Measurements from ENCODE around the gene EYS. TPM values are rescaled to one million over a fixed set of nuclear protein-coding genes. Genes with fewer than 3 reads are reported as not detected.

EYS gene
- total RNA-seq, 2 donors from 2014 or later = 0.18 to 3.5 TPM

DNA sequence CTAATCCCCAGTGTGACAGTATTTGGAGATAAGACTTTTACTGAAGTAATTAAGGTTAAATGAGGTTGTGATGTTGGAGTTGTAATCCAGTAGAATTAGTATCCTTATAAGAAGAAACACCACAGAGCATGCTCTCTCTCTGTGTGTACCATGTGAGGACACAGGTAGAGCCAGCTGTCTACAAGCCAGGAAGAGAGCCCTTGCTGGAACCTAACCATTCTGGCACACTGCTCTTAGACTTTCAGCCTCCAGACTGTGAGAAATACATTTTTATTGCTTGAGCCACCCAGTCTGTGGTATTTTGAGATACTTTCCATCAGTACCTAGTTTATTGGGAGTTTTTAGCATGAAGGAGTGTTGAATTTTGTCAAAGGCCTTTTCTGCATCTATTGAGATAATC, 1961.2 kb downstream of the EYS start:
- TF ChIP-seq, protein P1, sequence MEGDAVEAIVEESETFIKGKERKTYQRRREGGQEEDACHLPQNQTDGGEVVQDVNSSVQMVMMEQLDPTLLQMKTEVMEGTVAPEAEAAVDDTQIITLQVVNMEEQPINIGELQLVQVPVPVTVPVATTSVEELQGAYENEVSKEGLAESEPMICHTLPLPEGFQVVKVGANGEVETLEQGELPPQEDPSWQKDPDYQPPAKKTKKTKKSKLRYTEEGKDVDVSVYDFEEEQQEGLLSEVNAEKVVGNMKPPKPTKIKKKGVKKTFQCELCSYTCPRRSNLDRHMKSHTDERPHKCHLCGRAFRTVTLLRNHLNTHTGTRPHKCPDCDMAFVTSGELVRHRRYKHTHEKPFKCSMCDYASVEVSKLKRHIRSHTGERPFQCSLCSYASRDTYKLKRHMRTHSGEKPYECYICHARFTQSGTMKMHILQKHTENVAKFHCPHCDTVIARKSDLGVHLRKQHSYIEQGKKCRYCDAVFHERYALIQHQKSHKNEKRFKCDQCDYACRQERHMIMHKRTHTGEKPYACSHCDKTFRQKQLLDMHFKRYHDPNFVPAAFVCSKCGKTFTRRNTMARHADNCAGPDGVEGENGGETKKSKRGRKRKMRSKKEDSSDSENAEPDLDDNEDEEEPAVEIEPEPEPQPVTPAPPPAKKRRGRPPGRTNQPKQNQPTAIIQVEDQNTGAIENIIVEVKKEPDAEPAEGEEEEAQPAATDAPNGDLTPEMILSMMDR (IDR thresholded peaks at IDR 0.05) = no peak
- TF ChIP-seq POLR2A (IDR thresholded peaks at IDR 0.05) (no peak), POLR2AphosphoS5 (IDR thresholded peaks at IDR 0.05) (no peak)
- Histone ChIP-seq H3K4me1 (replicated peaks) (no peaks in the 10 kb centered on the region), H3K4me3 (no peak overlapping the region), H3K27ac (no peak overlapping the region), H3K36me3 (no peaks in the 10 kb centered on the region), H3K27me3 (replicated peaks; ENCODE audit: insufficient read depth) (no peaks in the 10 kb centered on the region), H3K9me3 (no peaks in the 10 kb centered on the region)
- no peak for DNase-seq (ENCODE audit: low spot score)
- intact Hi-C loops (cut with DNase I) = no loop called here

DNA sequence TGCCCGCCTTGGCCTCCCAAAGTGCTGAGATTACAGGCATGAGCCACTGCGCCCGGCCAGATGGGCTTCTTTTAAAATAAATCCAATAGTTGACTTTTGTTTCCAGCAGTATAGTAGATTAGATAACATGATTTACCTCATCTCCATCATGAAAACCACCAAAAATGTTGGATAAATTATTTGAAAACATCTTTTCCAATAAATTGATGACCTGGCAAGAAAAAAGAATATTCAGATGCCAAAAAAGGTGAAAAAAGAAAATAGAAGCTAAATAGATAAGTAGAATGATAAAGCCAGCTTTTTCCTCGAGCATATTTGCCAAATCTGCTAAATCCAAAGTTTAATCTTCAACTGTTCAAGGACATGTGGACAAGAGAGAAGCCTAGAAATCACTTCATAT, 1962.2 kb downstream of the EYS start:
- no peaks in the 10 kb centered on the region for H3K4me1 ChIP-seq (replicated peaks)
- TF ChIP-seq, protein P1 (IDR thresholded peaks at IDR 0.05) = no peak
- no peaks in the 10 kb centered on the region for H3K36me3 ChIP-seq
- intact Hi-C loops (cut with DNase I) = no loop called here
- H3K4me3 ChIP-seq = no peak overlapping the region
- H3K27me3 ChIP-seq (replicated peaks; ENCODE audit: insufficient read depth) = no peaks in the 10 kb centered on the region
- H3K9me3 ChIP-seq = no peaks in the 10 kb centered on the region
- H3K27ac ChIP-seq = no peak overlapping the region
- 85% methylated on average over 4 of the region's 4 CpGs for WGBS
- DNase-seq (ENCODE audit: low spot score) = no peak

DNA sequence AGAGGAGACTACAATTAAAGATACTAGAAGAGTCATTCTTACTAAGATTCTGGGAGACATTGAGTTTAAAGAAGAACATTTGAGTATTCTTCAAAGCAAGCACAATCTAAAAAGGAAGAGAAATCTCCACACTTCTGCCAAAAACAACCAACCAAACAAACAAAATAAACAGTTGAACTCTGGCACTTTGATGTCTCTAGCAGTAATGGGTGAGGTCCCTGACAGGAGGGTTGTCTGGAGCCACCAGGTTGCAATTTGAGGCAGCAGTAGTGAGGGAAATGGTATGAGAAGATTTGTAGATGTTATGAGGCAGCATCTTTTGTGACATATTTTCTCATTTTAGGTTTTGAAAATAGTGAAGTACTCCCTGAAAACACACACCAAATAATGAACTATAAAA, 1963.3 kb downstream of the EYS start:
- no peak overlapping the region for H3K27ac ChIP-seq
- no peaks in the 10 kb centered on the region for H3K27me3 ChIP-seq (replicated peaks; ENCODE audit: insufficient read depth)
- no peaks in the 10 kb centered on the region for H3K36me3 ChIP-seq
- intact Hi-C loops (cut with DNase I) = no loop called here
- H3K4me3 ChIP-seq = no peak overlapping the region
- no peaks in the 10 kb centered on the region for H3K4me1 ChIP-seq (replicated peaks)
- H3K9me3 ChIP-seq = no peaks in the 10 kb centered on the region
- TF ChIP-seq, protein P1 (IDR thresholded peaks at IDR 0.05) = no peak
- TF ChIP-seq POLR2A (IDR thresholded peaks at IDR 0.05) (no peak), POLR2AphosphoS5 (IDR thresholded peaks at IDR 0.05) (no peak)
- no peak for DNase-seq (ENCODE audit: low spot score)

DNA sequence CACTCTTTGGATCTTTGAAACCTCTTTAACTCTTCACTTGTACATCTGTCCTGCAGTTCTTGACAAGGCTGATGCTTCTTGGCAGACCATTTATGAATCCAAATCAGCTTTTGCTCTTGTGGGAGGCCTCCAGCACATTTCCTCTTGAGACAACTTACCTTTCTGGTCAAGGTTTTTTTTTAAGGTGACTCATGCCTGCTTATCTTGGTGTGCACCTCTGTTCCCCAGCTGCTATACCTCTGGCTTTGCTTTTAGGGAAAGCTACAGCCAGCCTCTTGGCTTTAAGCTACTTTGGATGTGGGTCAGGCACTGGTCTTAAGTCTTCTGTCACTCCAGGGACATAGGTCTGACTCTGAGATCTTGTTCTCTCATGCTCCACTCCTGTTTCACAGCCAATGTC, 1965.0 kb downstream of the EYS start:
- H3K36me3 ChIP-seq = no peaks in the 10 kb centered on the region
- H3K27ac ChIP-seq = no peak overlapping the region
- H3K4me3 ChIP-seq = no peak overlapping the region
- no peaks in the 10 kb centered on the region for H3K9me3 ChIP-seq
- intact Hi-C loops (cut with DNase I) = no loop called here
- DNase-seq (ENCODE audit: low spot score) = no peak
- TF ChIP-seq POLR2AphosphoS5 (IDR thresholded peaks at IDR 0.05) (no peak), POLR2A (IDR thresholded peaks at IDR 0.05) (no peak)
- TF ChIP-seq, protein P1 (IDR thresholded peaks at IDR 0.05) = no peak
- H3K27me3 ChIP-seq (replicated peaks; ENCODE audit: insufficient read depth) = no peaks in the 10 kb centered on the region
- no peaks in the 10 kb centered on the region for H3K4me1 ChIP-seq (replicated peaks)

DNA sequence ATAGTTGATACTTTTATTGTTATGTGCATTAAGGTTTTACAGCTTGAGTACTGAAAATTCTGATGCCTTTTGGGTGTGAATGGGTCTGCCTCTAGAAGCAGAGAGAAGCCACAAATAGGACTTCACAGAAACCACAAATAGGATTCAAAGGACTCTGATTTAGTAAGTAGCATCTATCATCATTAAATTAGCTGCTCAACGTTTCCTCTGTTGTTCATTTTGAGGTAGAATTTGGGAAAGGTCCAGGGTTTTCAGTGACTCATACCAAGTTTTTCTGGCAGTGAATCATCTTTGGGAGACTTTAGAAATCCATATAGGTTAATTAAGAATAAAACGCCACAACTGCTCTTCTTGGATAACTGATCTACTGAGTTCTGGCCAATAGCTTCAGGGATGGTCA, 1966.3 kb downstream of the EYS start:
- intact Hi-C loops (cut with DNase I) = no loop called here
- Histone ChIP-seq H3K36me3 (no peaks in the 10 kb centered on the region), H3K4me3 (no peak overlapping the region), H3K27ac (no peak overlapping the region), H3K9me3 (no peaks in the 10 kb centered on the region), H3K4me1 (replicated peaks) (no peaks in the 10 kb centered on the region), H3K27me3 (replicated peaks; ENCODE audit: insufficient read depth) (no peaks in the 10 kb centered on the region)
- WGBS = 22% methylated on average over 2 of the region's 2 CpGs
- DNase-seq (ENCODE audit: low spot score) = no peak
- TF ChIP-seq, protein P1 (IDR thresholded peaks at IDR 0.05) = no peak
- TF ChIP-seq POLR2A (IDR thresholded peaks at IDR 0.05) = no peak
- no peak for TF ChIP-seq POLR2AphosphoS5 (IDR thresholded peaks at IDR 0.05)
